NCI-H345 (cell line): ENCODE results near the gene RALGDS.
A peak's percentile ranks its signal among the peaks of the same experiment; 100 is the strongest.
"Not testable (repeated sequence)": the region's sequence is repeated elsewhere in the genome, so short reads cannot be mapped to it uniquely, and the experiment has no call there.

Experiments
- DNase-seq: peaks from one replicate; lab custom pipeline; 2025; lab: John Stamatoyannopoulos, UW

The RALGDS gene

GRCh38 chr9:133121198-133121914, at the start of gene RALGDS:
TSS of gene RALGDS (minus strand) at chr9:133121240. CDS start at chr9:133121154, 86 bp downstream.
- peak; percentile 91 for DNase-seq

GRCh38 chr9:133170716-133171115, 49.7 kb upstream of the RALGDS start:
- no peak for DNase-seq

- DNase-seq, result not testable (repeated sequence)
Observed at GRCh38 chr9:133169687-133170086, 48.6 kb upstream of the RALGDS start.

- no peak for DNase-seq
Observed at GRCh38 chr9:133169102-133169501, 48.1 kb upstream of the RALGDS start.

GRCh38 chr9:133168432-133168831, 47.4 kb upstream of the RALGDS start:
- no peak for DNase-seq

- no peak for DNase-seq
Observed at GRCh38 chr9:133167769-133168168, 46.7 kb upstream of the RALGDS start.

GRCh38 chr9:133167096-133167730, 46.2 kb upstream of the RALGDS start:
- DNase-seq, result no peak

GRCh38 chr9:133166392-133166791, 45.4 kb upstream of the RALGDS start:
- DNase-seq, result peak; percentile 32

GRCh38 chr9:133165452-133165730, 44.4 kb upstream of the RALGDS start:
- no peak for DNase-seq

- DNase-seq, result no peak
Observed at GRCh38 chr9:133164191-133164590, 43.2 kb upstream of the RALGDS start.

GRCh38 chr9:133163504-133164172, 42.6 kb upstream of the RALGDS start, which contains the start of gene GBGT1:
TSS of gene GBGT1 (minus strand) at chr9:133163914. CDS start at chr9:133162412, 1,502 bp downstream.
- no peak for DNase-seq

- DNase-seq, result no peak
Observed at GRCh38 chr9:133162861-133163503, 41.9 kb upstream of the RALGDS start.

GRCh38 chr9:133161547-133161950, 40.5 kb upstream of the RALGDS start:
- no peak for DNase-seq

- DNase-seq, result peak; percentile 19
Observed at GRCh38 chr9:133160742-133161546, 39.9 kb upstream of the RALGDS start.

GRCh38 chr9:133158695-133159094, 37.7 kb upstream of the RALGDS start:
- DNase-seq, result no peak

- DNase-seq, result no peak
Observed at GRCh38 chr9:133155156-133155555, 34.1 kb upstream of the RALGDS start.

- no peak for DNase-seq
Observed at GRCh38 chr9:133154097-133154989, 33.3 kb upstream of the RALGDS start.

GRCh38 chr9:133153227-133154096, 32.4 kb upstream of the RALGDS start:
- no peak for DNase-seq

GRCh38 chr9:133151601-133152525, 30.8 kb upstream of the RALGDS start:
- DNase-seq, result no peak
